ENCODE measurements around the gene SPATA4. TPM values are rescaled to one million over a fixed set of nuclear protein-coding genes. Genes with fewer than 3 reads are reported as not detected.

The SPATA4 gene
- total and polyA plus RNA-seq, 2 of the 4 experiments (the other 2 are of a cell fraction) = under 0.01 to 0.09 TPM

DNA sequence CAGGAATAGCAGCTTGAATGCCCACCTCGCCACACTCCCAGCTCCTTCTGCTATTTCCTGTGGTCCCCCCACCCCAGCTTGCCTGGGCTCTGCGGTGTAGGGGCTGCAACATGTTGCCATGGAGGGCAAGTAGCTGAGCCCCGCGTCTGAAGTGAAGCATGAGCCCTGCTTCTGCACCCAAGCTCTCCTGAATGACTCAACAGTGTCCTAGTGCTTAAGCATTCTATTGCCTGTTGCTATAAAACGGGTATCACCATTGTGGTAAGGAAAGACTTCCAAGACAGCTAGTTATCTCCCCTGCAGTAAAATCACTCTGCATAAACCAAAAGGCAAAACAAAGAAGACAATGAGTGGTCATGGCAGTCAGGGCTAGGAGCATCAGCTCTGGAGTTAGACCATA, 31.4 kb upstream of the SPATA4 start:
- H3K9ac ChIP-seq (ENCODE audit: low read depth, low read length) = no peak overlapping the region
- no peak overlapping the region for H4K8ac ChIP-seq (ENCODE audit: low read depth in 2 of 2, low read length in 2 of 2)
- H2BK5ac ChIP-seq (ENCODE audit: low read depth, low read length, poor library complexity, severe bottlenecking) = no peak overlapping the region
- ChIA-PET POLR2A (ENCODE audit: unreplicated experiment) (no interaction called here), CTCF (no interaction called here)
- no peaks in the 10 kb centered on the region for H3K27me3 ChIP-seq (ENCODE audit: control insufficient read depth, insufficient read depth, low read length)
- no peak overlapping the region for H3K4me2 ChIP-seq (ENCODE audit: low read depth, low read length)
- no peak overlapping the region for H3K4ac ChIP-seq (ENCODE audit: low read depth, low read length)
- H3K23ac ChIP-seq (ENCODE audit: low read depth, low read length) = no peak overlapping the region
- H4K5ac ChIP-seq (ENCODE audit: low read depth, low read length) = no peak overlapping the region
- peak overlapping the region; percentile 59 for H2AFZ ChIP-seq (replicated peaks; ENCODE audit: low read length, poor library complexity)
- H4K20me1 ChIP-seq (ENCODE audit: insufficient read depth, low read length) = no peaks in the 10 kb centered on the region
- H4K91ac ChIP-seq (ENCODE audit: insufficient read depth, low read depth, low read length) = no peak overlapping the region
- no peaks in the 10 kb centered on the region for H3K9me1 ChIP-seq (ENCODE audit: insufficient read depth, low read length)
- no peak overlapping the region for H2AK5ac ChIP-seq (ENCODE audit: low read depth, low read length)
- H3K27ac ChIP-seq (ENCODE audit: insufficient read depth, low read length) = no peak overlapping the region
- H3K18ac ChIP-seq (ENCODE audit: low read depth, low read length) = no peak overlapping the region
- no peak overlapping the region for H2BK120ac ChIP-seq (ENCODE audit: low read depth, low read length)
- no peaks in the 10 kb centered on the region for H3K79me1 ChIP-seq (ENCODE audit: low read depth in 1 of 2, low read length in 2 of 2)
- H2BK15ac ChIP-seq (ENCODE audit: low read depth, low read length) = no peak overlapping the region
- no CpG with 5 or more reads among the region's 5 CpGs for WGBS, 2 experiments (ENCODE audit: extremely low coverage in 2 of 2, insufficient read length in 1 of 2)
- no peak overlapping the region for H3K56ac ChIP-seq (ENCODE audit: extremely low read depth, insufficient read depth, low read length)
- peak; percentile 48 for DNase-seq
- dilution Hi-C loops (cut with HindIII; ENCODE audit: low sequenced_read_pairs, unreplicated experiment) (no loop called here), in situ Hi-C loops (cut with MboI; ENCODE audit: low sequenced_read_pairs) (no loop called here), intact Hi-C loops (cut with micrococcal nuclease) (no loop called here)
- no peak overlapping the region for H3K14ac ChIP-seq (replicated peaks; ENCODE audit: low read depth, low read length)
- TF ChIP-seq FOS (IDR thresholded peaks at IDR 0.05; ENCODE audit: low read depth, low read length) = 0 out of 2 replicates have a peak, but pooled peaks have one; percentile 4
- TF ChIP-seq, protein P1, sequence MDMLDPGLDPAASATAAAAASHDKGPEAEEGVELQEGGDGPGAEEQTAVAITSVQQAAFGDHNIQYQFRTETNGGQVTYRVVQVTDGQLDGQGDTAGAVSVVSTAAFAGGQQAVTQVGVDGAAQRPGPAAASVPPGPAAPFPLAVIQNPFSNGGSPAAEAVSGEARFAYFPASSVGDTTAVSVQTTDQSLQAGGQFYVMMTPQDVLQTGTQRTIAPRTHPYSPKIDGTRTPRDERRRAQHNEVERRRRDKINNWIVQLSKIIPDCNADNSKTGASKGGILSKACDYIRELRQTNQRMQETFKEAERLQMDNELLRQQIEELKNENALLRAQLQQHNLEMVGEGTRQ (IDR thresholded peaks at IDR 0.05; ENCODE audit: low read depth, low read length) = no peak
- no peaks in the 10 kb centered on the region for H3K36me3 ChIP-seq (ENCODE audit: control insufficient read depth, insufficient read depth, low read length)
- H3K9me3 ChIP-seq (ENCODE audit: control insufficient read depth, insufficient read depth, low read length) = no peaks in the 10 kb centered on the region
- peaks cover 6% of the 10 kb centered on the region; the same call in 1 of the 2 replicates for H3K4me1 ChIP-seq (ENCODE audit: control insufficient read depth, insufficient read depth, low read length)
- no peak overlapping the region for H2AK9ac ChIP-seq (replicated peaks; ENCODE audit: low read depth, low read length, poor library complexity)
- no peak overlapping the region for H3K4me3 ChIP-seq (ENCODE audit: insufficient read depth, low read depth, low read length)
- BruUV-seq (replicated peaks) = no TSS peak
- H2BK20ac ChIP-seq (ENCODE audit: low read depth, low read length) = no peak overlapping the region
- peak; percentile 44; the same call in 1 of the 2 replicates for ATAC-seq (ENCODE audit: low read depth)
